HK-2 (cell line): Measurements from ENCODE around the gene CANT1.

Experiments
- DNase-seq: peaks from one replicate; pipeline ENCODE4 v3.0.0-alpha.2; 2018; ENCODE audit not compliant: unreplicated experiment

CANT1 gene

GRCh38 chr17:79008666-79009387 is 737 bp downstream of the CANT1 start:
- DNase-seq: no peak

GRCh38 chr17:79007504-79008381 is 1.8 kb downstream of the CANT1 start:
- DNase-seq: no peak

- DNase-seq: no peak
Observed at GRCh38 chr17:79006794-79007503, 2.6 kb downstream of the CANT1 start.

- DNase-seq: no peak
Observed at GRCh38 chr17:79006046-79006445, 3.5 kb downstream of the CANT1 start.

- DNase-seq: no peak
Observed at GRCh38 chr17:79005063-79005861, 4.3 kb downstream of the CANT1 start.

GRCh38 chr17:79003661-79004411 is 5.7 kb downstream of the CANT1 start:
- no peak for DNase-seq

GRCh38 chr17:79002796-79003593 is 6.6 kb downstream of the CANT1 start:
- no peak for DNase-seq

GRCh38 chr17:79002291-79002690 is 7.3 kb downstream of the CANT1 start:
- DNase-seq: no peak

- DNase-seq: no peak
Observed at GRCh38 chr17:79001190-79002020, 8.2 kb downstream of the CANT1 start.

GRCh38 chr17:79000396-79001189 is 9.0 kb downstream of the CANT1 start:
- no peak for DNase-seq

- no peak for DNase-seq
Observed at GRCh38 chr17:78999947-79000395, 9.6 kb downstream of the CANT1 start.

GRCh38 chr17:78999056-78999768 is 10.4 kb downstream of the CANT1 start:
- no peak for DNase-seq

GRCh38 chr17:78998311-78999055 is 11.1 kb downstream of the CANT1 start:
- DNase-seq: no peak

GRCh38 chr17:78997881-78998280 is 11.7 kb downstream of the CANT1 start:
- DNase-seq: no peak

GRCh38 chr17:78997231-78997741 is 12.3 kb downstream of the CANT1 start:
- no peak for DNase-seq

GRCh38 chr17:78996781-78997201 is 12.8 kb downstream of the CANT1 start:
- DNase-seq: no peak
